WTC11 (cell line): ENCODE data around the gene RABL3. TPM values are rescaled to one million over a fixed set of nuclear protein-coding genes. Genes with fewer than 3 reads are reported as not detected.

Source experiments
- ATAC-seq: fragments of 200-7000 bp; cut with Tn5 transposase; 2 replicates; pipeline ENCODE4 v1.10.0; 2021; ENCODE audit warnings: mild to moderate bottlenecking, moderate library complexity
- CTCF ChIA-PET: fragments of 300-600 bp; sonication (Branson Sonifier 250); formaldehyde crosslinking; loops from one replicate; lab custom pipeline; 2021; ENCODE audit warnings: antibody characterized with exemption; lab: Charles Lee
- POLR2A ChIA-PET: fragments of 350-600 bp; sonication (Branson Sonifier 250); formaldehyde crosslinking; loops from one replicate; lab custom pipeline; 2021; ENCODE audit warnings: antibody characterized with exemption; lab: Charles Lee
- DNase-seq: peaks from one replicate; pipeline ENCODE4 v3.0.0; 2021; ENCODE audit warnings: low spot score
- H3K27ac Mint-ChIP-seq: 2 replicates; pipeline ENCODE4 v1.8.0; 2021; ENCODE audit warnings: mixed read lengths
- H3K27me3 Mint-ChIP-seq: 2 replicates; pipeline ENCODE4 v1.8.0; 2021; ENCODE audit warnings: low read depth, mild to moderate bottlenecking, moderate library complexity, mixed read lengths
- H3K36me3 Mint-ChIP-seq: 2 replicates; pipeline ENCODE4 v1.8.0; 2021; ENCODE audit warnings: mixed read lengths
- H3K4me1 Mint-ChIP-seq: 2 replicates; pipeline ENCODE4 v1.8.0; 2022; ENCODE audit warnings: mixed read lengths
- H3K4me3 Mint-ChIP-seq: 2 replicates; pipeline ENCODE4 v1.8.0; 2021; ENCODE audit warnings: mild to moderate bottlenecking, moderate library complexity, mixed read lengths
- H3K9me3 Mint-ChIP-seq: 2 replicates; pipeline ENCODE4 v1.8.0; 2021; ENCODE audit warnings: mixed read lengths
- FOXP1 ChIP-seq: sonication (generic); formaldehyde crosslinking; IDR thresholded peaks from 2 replicates; pipeline ENCODE4 v1.8.0; 2022; ENCODE audit warnings: missing genetic modification reagents, mild to moderate bottlenecking, moderate library complexity, borderline replicate concordance
- IRF2 ChIP-seq: sonication (generic); formaldehyde crosslinking; IDR thresholded peaks from 2 replicates; pipeline ENCODE4 v1.8.0; 2022; ENCODE audit warnings: low read depth, missing genetic modification reagents, borderline replicate concordance
- NR1H2 ChIP-seq: sonication (generic); formaldehyde crosslinking; IDR thresholded peaks from 2 replicates; pipeline ENCODE4 v1.9.0; 2021; ENCODE audit warnings: mild to moderate bottlenecking, moderate library complexity, missing genetic modification reagents
- ZBTB21 ChIP-seq: sonication (generic); formaldehyde crosslinking; IDR thresholded peaks from 2 replicates; pipeline ENCODE4 v1.8.1; 2023; ENCODE audit warnings: mild to moderate bottlenecking, missing genetic modification reagents, borderline replicate concordance
- ZNF219 ChIP-seq: sonication (generic); formaldehyde crosslinking; IDR thresholded peaks from 2 replicates; pipeline ENCODE4 v1.8.0; 2023; ENCODE audit warnings: missing genetic modification reagents, mild to moderate bottlenecking, borderline replicate concordance
- total RNA-seq: library from RNA; stranded (reverse); gene quantifications from 3 replicates; pipeline ENCODE4 v1.2.3, GENCODE V29; 2021
- TF ChIP-seq, protein P1 (sequence below): fragments of 250-450 bp; sonication (Bioruptor Pico); IDR thresholded peaks from 2 replicates; pipeline ENCODE4 v1.9.0; 2021; ENCODE audit warnings: mild to moderate bottlenecking
- TF ChIP-seq, protein P2 (sequence below): sonication (generic); formaldehyde crosslinking; IDR thresholded peaks from 2 replicates; pipeline ENCODE4 v1.8.1; 2022; ENCODE audit warnings: mild to moderate bottlenecking, missing genetic modification reagents, moderate library complexity, borderline replicate concordance
- TF ChIP-seq, protein P3 (sequence below): sonication (generic); formaldehyde crosslinking; IDR thresholded peaks from 2 replicates; pipeline ENCODE4 v1.8.0; 2022; ENCODE audit warnings: missing genetic modification reagents
- TF ChIP-seq, protein P4 (sequence below): fragments of 250-450 bp; sonication (Bioruptor Pico); conservative IDR thresholded peaks from 2 replicates; pipeline ENCODE4 v1.9.0; 2021; ENCODE audit warnings: mild to moderate bottlenecking
- TF ChIP-seq, protein P5 (sequence below): fragments of 200-600 bp; IDR thresholded peaks from 2 replicates; pipeline ENCODE4 v1.8.0; 2022; ENCODE audit warnings: antibody characterized with exemption
- TF ChIP-seq, protein P6 (sequence below): sonication (generic); formaldehyde crosslinking; IDR thresholded peaks from 2 replicates; pipeline ENCODE4 v1.8.0; 2023; ENCODE audit warnings: mild to moderate bottlenecking, missing genetic modification reagents
- TF ChIP-seq, protein P7 (sequence below): sonication (generic); formaldehyde crosslinking; IDR thresholded peaks from 2 replicates; pipeline ENCODE4 v1.8.1; 2023; ENCODE audit warnings: mild to moderate bottlenecking, missing genetic modification reagents, moderate library complexity

The RABL3 gene
- total RNA-seq, 1 experiment from 2014 or later, result 18.2 TPM

DNA sequence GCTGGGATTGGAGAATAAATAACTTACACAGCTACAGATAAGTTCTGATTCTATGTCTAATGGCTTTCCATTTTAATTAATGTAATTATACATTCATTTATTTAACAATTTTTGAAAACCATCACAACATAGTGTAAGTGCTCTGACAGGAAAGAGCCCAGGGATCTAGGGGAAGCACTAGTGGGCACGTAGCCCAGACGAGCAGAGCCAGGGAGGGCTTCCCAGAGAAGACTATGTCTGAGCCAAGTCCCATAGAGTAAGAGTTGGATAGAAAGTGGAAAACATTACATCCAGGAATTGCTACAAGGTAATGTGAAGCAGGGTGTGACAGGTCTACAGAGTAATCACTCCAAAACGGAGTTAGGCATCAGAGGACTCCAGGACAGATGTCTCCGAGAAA lies 57.4 kb downstream of the RABL3 start:
- H3K4me3 Mint-ChIP-seq, result no peak overlapping the region
- TF ChIP-seq, protein P1, sequence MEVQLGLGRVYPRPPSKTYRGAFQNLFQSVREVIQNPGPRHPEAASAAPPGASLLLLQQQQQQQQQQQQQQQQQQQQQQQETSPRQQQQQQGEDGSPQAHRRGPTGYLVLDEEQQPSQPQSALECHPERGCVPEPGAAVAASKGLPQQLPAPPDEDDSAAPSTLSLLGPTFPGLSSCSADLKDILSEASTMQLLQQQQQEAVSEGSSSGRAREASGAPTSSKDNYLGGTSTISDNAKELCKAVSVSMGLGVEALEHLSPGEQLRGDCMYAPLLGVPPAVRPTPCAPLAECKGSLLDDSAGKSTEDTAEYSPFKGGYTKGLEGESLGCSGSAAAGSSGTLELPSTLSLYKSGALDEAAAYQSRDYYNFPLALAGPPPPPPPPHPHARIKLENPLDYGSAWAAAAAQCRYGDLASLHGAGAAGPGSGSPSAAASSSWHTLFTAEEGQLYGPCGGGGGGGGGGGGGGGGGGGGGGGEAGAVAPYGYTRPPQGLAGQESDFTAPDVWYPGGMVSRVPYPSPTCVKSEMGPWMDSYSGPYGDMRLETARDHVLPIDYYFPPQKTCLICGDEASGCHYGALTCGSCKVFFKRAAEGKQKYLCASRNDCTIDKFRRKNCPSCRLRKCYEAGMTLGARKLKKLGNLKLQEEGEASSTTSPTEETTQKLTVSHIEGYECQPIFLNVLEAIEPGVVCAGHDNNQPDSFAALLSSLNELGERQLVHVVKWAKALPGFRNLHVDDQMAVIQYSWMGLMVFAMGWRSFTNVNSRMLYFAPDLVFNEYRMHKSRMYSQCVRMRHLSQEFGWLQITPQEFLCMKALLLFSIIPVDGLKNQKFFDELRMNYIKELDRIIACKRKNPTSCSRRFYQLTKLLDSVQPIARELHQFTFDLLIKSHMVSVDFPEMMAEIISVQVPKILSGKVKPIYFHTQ (CRISPR knock-in tag), result no peak
- TF ChIP-seq ZNF219 (CRISPR knock-in tag), result no peak
- TF ChIP-seq, protein P2, sequence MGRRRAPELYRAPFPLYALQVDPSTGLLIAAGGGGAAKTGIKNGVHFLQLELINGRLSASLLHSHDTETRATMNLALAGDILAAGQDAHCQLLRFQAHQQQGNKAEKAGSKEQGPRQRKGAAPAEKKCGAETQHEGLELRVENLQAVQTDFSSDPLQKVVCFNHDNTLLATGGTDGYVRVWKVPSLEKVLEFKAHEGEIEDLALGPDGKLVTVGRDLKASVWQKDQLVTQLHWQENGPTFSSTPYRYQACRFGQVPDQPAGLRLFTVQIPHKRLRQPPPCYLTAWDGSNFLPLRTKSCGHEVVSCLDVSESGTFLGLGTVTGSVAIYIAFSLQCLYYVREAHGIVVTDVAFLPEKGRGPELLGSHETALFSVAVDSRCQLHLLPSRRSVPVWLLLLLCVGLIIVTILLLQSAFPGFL (CRISPR knock-in tag), result no peak
- no peak for TF ChIP-seq FOXP1 (CRISPR knock-in tag)
- TF ChIP-seq IRF2 (CRISPR knock-in tag), result no peak
- no peak for TF ChIP-seq ZBTB21
- TF ChIP-seq, protein P3, sequence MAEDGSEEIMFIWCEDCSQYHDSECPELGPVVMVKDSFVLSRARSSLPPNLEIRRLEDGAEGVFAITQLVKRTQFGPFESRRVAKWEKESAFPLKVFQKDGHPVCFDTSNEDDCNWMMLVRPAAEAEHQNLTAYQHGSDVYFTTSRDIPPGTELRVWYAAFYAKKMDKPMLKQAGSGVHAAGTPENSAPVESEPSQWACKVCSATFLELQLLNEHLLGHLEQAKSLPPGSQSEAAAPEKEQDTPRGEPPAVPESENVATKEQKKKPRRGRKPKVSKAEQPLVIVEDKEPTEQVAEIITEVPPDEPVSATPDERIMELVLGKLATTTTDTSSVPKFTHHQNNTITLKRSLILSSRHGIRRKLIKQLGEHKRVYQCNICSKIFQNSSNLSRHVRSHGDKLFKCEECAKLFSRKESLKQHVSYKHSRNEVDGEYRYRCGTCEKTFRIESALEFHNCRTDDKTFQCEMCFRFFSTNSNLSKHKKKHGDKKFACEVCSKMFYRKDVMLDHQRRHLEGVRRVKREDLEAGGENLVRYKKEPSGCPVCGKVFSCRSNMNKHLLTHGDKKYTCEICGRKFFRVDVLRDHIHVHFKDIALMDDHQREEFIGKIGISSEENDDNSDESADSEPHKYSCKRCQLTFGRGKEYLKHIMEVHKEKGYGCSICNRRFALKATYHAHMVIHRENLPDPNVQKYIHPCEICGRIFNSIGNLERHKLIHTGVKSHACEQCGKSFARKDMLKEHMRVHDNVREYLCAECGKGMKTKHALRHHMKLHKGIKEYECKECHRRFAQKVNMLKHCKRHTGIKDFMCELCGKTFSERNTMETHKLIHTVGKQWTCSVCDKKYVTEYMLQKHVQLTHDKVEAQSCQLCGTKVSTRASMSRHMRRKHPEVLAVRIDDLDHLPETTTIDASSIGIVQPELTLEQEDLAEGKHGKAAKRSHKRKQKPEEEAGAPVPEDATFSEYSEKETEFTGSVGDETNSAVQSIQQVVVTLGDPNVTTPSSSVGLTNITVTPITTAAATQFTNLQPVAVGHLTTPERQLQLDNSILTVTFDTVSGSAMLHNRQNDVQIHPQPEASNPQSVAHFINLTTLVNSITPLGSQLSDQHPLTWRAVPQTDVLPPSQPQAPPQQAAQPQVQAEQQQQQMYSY (CRISPR knock-in tag), result no peak
- peaks cover 47% of the 10 kb centered on the region for H3K4me1 Mint-ChIP-seq
- no peaks in the 10 kb centered on the region for H3K27me3 Mint-ChIP-seq
- CTCF ChIA-PET, result no interaction called here
- H3K9me3 Mint-ChIP-seq, result peaks cover under 1% of the 10 kb centered on the region
- ATAC-seq, result no peak
- H3K27ac Mint-ChIP-seq, result no peak overlapping the region
- POLR2A ChIA-PET, result no interaction called here
- DNase-seq, result no peak
- peaks cover 4% of the 10 kb centered on the region; the same call in 1 of the 2 replicates for H3K36me3 Mint-ChIP-seq

DNA sequence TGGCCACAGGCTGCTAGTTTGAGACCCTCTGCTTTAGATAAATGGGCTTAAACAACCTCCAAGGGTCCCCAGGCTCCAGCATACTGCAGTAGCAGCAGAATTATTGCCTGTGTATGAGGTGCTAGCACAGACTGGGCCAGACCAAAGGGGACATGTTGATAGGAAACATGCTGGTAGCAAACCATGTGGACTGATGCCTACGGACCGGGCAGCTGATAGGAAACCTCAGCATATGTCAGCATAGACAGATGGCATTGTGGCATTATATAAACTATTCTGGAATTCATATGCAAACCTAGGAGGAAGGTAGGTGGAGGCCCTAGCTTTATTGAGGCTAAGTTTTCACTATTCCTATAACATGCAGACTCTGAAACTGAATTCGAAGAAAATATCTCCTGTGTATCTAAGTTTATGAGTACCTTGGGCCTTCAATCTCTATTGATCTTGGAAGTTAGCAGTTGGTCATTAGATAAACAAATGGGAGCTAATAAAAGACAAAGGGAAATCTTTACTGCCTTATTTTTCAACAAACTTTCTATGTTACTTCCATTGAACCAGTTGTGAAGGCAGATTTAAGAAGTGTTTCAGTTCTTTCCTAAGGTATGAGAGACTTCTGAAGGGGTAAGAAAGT lies 58.5 kb downstream of the RABL3 start:
- Mint-ChIP-seq H3K9me3 (peaks cover 9% of the 10 kb centered on the region), H3K27ac (no peak overlapping the region), H3K4me3 (no peak overlapping the region), H3K27me3 (no peaks in the 10 kb centered on the region), H3K4me1 (peaks cover 51% of the 10 kb centered on the region), H3K36me3 (peaks cover 13% of the 10 kb centered on the region)
- ChIA-PET CTCF (no interaction called here), POLR2A (no interaction called here)
- no peak for DNase-seq
- ATAC-seq, result no peak
- TF ChIP-seq IRF2 (CRISPR knock-in tag) (no peak), NR1H2 (CRISPR knock-in tag) (no peak)
- TF ChIP-seq, protein P4, sequence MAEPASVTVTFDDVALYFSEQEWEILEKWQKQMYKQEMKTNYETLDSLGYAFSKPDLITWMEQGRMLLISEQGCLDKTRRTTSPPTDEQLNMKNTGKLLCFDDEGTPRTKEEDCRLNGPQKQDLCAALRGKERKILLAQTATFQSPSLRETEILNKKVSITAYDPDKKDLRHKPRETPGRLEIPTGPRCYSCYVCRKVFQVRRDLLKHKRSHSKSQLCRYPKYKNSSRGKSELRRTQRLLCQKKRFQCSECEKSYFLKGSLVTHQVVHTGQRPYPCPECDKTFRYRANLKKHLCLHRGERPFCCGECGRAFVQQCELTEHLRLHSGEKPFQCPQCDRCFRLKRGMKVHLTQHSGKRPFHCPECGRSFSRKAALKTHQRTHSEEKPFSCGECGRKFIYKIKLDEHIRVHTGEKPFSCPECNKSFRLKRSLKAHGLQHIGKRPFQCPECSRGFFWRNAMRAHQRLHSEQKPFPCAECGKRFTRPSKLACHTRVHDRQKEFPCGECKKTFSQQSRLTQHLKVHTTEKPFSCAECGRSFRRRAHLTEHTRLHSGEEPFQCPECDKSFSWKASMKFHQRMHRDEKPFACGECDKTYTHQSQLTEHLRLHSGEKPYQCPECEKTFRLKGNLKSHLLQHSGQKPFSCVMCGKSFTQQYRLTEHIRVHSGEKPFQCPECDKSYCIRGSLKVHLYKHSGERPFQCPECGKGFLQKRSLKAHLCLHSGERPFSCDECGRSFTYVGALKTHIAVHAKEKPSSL (CRISPR knock-in tag), result no peak
- TF ChIP-seq, protein P5, sequence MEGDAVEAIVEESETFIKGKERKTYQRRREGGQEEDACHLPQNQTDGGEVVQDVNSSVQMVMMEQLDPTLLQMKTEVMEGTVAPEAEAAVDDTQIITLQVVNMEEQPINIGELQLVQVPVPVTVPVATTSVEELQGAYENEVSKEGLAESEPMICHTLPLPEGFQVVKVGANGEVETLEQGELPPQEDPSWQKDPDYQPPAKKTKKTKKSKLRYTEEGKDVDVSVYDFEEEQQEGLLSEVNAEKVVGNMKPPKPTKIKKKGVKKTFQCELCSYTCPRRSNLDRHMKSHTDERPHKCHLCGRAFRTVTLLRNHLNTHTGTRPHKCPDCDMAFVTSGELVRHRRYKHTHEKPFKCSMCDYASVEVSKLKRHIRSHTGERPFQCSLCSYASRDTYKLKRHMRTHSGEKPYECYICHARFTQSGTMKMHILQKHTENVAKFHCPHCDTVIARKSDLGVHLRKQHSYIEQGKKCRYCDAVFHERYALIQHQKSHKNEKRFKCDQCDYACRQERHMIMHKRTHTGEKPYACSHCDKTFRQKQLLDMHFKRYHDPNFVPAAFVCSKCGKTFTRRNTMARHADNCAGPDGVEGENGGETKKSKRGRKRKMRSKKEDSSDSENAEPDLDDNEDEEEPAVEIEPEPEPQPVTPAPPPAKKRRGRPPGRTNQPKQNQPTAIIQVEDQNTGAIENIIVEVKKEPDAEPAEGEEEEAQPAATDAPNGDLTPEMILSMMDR, result no peak
- TF ChIP-seq, protein P1 (CRISPR knock-in tag), result no peak
- TF ChIP-seq, protein P6, sequence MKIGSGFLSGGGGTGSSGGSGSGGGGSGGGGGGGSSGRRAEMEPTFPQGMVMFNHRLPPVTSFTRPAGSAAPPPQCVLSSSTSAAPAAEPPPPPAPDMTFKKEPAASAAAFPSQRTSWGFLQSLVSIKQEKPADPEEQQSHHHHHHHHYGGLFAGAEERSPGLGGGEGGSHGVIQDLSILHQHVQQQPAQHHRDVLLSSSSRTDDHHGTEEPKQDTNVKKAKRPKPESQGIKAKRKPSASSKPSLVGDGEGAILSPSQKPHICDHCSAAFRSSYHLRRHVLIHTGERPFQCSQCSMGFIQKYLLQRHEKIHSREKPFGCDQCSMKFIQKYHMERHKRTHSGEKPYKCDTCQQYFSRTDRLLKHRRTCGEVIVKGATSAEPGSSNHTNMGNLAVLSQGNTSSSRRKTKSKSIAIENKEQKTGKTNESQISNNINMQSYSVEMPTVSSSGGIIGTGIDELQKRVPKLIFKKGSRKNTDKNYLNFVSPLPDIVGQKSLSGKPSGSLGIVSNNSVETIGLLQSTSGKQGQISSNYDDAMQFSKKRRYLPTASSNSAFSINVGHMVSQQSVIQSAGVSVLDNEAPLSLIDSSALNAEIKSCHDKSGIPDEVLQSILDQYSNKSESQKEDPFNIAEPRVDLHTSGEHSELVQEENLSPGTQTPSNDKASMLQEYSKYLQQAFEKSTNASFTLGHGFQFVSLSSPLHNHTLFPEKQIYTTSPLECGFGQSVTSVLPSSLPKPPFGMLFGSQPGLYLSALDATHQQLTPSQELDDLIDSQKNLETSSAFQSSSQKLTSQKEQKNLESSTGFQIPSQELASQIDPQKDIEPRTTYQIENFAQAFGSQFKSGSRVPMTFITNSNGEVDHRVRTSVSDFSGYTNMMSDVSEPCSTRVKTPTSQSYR (CRISPR knock-in tag), result no peak
- TF ChIP-seq, protein P7, sequence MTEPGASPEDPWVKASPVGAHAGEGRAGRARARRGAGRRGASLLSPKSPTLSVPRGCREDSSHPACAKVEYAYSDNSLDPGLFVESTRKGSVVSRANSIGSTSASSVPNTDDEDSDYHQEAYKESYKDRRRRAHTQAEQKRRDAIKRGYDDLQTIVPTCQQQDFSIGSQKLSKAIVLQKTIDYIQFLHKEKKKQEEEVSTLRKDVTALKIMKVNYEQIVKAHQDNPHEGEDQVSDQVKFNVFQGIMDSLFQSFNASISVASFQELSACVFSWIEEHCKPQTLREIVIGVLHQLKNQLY, result no peak
